GM18505 (cell line): ENCODE data around the gene FGGY.

Experiments used
- ATAC-seq: cut with Tn5 transposase; IDR thresholded peaks from one replicate; pipeline ENCODE4 v1.9.1; 2021; ENCODE audit not compliant: unreplicated experiment
- POLR2A ChIP-seq: IDR thresholded peaks from 4 replicates; pipeline ENCODE4 v1.6.1; 2011; ENCODE audit warnings: borderline replicate concordance; ENCODE audit not compliant: insufficient read depth, insufficient read length; ENCODE audit errors: extremely low read depth

The FGGY gene

GRCh38 chr1:59766227-59766855 is 469.4 kb downstream of the FGGY start:
- TF ChIP-seq POLR2A: no peak
- no peak for ATAC-seq

DNA sequence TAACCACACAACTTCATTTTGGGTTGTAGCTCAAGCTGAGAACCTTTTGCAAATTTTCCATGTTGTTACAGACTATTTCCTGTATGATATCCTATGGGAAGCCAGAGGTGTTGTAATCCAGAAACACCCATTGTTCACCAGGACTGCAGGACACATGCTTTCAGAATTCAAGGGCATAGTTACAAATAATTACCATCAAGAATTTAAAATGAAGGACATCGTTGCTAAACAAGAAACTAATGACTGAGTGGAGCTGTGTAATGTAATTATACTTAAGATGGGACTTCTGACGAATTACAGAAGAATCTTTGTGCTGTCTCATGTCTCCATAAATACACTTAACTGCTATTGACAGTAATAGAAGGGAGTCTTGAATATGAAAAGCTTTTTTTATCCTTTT is 470.2 kb downstream of the FGGY start:
- no peak for ATAC-seq
- TF ChIP-seq POLR2A: no peak

DNA sequence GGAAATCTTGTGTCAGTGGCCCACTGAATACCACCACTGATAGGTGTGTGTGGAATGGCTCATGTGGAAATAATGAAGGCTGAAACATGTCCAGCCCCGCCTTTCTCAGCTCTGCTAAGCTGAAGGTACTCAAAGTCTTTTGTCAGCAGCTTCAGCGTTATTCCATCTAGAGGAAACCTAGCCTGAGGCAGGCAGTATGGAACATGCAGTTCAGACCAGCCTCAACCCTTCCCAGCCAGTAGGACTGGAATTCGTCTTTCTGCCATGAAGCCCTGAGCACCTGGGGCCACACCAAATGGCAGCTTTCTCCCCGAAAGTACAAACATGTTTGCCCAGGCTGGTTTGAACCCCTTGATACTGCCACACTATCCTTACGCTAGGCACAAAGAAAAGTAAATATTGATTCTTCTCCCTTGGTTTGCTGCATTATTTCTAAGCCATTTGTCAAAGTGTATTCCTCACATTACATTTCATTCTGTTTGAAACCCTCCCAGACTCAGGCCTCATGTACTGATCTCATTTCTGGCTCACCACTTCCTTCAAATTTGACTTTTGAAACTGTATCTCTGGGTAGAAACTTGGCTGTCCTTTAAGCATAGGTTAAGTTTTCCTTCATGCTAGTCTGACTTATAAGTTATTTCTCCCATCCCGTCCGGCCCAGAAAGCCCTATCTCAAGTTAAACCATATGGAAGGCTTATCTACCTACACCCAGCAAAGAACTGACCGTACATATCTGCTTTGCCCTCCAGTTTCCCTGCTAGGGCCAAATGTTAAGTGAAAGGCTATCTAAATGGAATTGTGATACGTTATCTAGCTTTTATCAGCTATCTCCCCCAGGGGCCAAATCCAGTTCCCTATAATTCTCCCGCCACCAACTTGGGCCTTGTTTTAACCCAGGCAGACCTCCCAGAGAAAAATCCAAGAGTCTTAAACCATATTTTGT is 472.2 kb downstream of the FGGY start:
- TF ChIP-seq POLR2A: no peak
- ATAC-seq: no peak

GRCh38 chr1:59769736-59770095 is 472.8 kb downstream of the FGGY start:
- no peak for ATAC-seq
- TF ChIP-seq POLR2A: no peak

- ATAC-seq: no peak
- TF ChIP-seq POLR2A: no peak
Measured at GRCh38 chr1:59771361-59771760, 474.5 kb downstream of the FGGY start.

DNA sequence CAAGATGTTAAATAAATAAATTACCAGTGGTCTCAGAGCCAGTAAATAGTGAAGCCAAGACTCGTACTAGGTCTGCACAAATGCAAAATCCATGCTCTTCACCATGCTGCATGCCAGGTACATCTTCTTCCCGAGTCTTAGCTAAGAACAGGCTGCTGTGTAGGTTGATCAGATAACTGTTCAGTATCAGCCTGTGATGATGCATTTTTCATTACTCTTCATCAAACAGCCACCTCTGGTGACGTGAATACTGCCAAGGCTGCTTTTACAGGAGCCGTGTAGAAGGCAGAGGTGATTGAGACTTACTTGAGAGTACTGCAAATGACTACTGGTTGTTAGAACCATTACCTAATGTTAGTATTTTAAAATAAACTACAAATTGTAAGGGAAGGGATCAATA is 478.6 kb downstream of the FGGY start:
- no peak for ATAC-seq
- TF ChIP-seq POLR2A: no peak

DNA sequence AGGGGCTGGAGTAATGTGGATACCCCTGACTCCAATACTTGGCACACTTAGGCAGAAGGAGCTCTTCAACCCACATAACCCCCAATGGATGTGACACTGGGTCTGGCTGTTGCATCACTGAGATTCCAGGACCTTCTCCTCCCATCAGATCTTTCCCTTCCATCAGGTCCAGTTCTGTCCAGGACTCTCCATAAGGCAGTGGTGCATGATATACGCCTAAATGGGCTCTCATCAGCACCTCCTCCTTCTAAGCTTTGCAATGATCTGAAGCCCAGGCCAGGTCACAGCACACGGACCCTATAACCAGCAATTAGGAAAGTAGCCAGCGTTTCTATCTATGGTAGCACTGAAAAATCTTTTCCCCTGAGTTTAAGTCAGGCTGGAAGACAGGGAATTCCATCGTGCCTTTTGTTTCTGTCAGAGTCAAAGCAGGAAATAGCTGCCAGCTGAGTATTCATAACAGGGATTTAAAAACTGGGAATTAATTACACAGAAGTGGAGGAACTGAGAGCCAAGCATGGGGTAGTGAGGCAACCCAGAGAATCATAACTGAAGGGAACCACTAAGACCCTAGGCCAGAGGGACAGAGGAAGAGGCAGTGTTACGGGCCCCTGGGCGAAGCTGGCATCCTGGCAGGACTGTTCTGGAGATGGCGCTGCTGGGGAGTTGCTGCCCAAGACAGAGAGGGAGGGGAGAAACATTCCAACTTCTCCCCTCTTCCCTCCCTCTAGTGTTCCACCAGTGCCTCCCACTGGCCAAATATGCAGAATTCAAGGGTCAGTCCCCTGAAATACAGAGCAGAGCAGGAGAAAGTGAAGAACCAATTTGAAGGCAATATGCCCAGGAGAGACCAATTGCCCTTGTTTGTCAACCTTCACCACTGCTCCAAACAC is 480.3 kb downstream of the FGGY start:
- no peak for ATAC-seq
- TF ChIP-seq POLR2A: no peak

- ATAC-seq: no peak
- no peak for TF ChIP-seq POLR2A
Measured at GRCh38 chr1:59779949-59780348, 483.1 kb downstream of the FGGY start.

GRCh38 chr1:59788825-59789224 is 491.9 kb downstream of the FGGY start:
- no peak for ATAC-seq
- no peak for TF ChIP-seq POLR2A

DNA sequence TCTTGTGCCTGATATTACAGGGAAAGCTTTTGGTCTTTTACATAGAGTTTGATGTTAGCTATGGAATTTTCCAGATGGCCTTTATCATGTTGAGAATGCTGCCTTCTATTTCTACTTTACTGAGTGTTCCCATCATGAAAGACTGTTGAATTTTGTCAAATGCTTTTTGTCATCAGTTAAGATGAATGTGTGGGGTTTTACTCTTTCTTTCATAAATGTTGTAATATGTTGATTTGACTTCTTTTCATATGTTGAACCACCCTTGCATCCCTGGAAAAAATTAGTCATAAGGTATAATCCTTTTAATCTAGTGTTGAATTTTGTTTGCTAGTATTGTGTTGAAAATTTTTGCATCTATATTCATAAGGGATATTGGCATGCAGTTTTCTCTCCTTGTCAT is 501.7 kb downstream of the FGGY start:
- TF ChIP-seq POLR2A: no peak
- ATAC-seq: no peak

GRCh38 chr1:59803458-59804038 is 506.7 kb downstream of the FGGY start:
- ATAC-seq: no peak
- no peak for TF ChIP-seq POLR2A

GRCh38 chr1:59804301-59804700 is 507.4 kb downstream of the FGGY start:
- ATAC-seq: no peak
- TF ChIP-seq POLR2A: no peak

DNA sequence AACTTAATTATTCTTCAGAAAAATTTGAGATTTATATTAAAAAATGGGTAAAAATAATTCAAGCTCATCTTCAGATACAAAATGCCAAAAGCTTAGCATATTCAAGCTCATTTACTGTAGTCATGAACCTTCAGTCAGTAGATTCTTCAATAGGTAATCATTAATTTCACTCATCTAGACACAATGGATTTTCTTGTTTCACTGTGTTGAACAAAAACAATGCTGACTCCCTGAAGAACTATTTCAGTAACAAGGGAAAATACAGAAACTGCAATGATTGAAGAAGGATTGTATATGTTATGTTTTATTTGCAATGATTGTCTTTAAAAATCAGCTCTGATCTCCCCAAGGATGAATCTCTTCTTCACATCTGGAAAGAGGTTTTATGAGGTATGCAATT is 508.7 kb downstream of the FGGY start:
- no peak for TF ChIP-seq POLR2A
- ATAC-seq: no peak
